GM12891 (cell line): ENCODE measurements around the gene WDHD1.
A peak's percentile ranks its signal among the peaks of the same experiment; 100 is the strongest.

Experiments used
- PAX5 ChIP-seq: IDR thresholded peaks from 2 replicates; pipeline ENCODE4 v1.6.1; 2011; ENCODE audit warnings: low read length, moderate library complexity, mild to moderate bottlenecking; ENCODE audit not compliant: insufficient read depth, severe bottlenecking
- POLR2A ChIP-seq: IDR thresholded peaks from 2 replicates; pipeline ENCODE4 v1.6.1; 2011; ENCODE audit warnings: low read depth, low read length, control low read depth
- POLR2AphosphoS5 ChIP-seq: IDR thresholded peaks from 2 replicates; pipeline ENCODE4 v1.6.1; 2011; ENCODE audit warnings: low read depth, low read length, control low read depth
- POU2F2 ChIP-seq: IDR thresholded peaks from 2 replicates; pipeline ENCODE4 v1.6.1; 2011; ENCODE audit warnings: low read depth, mild to moderate bottlenecking, control low read depth, low read length, moderate library complexity
- SPI1 ChIP-seq: IDR thresholded peaks from 2 replicates; pipeline ENCODE4 v1.6.1; 2011; ENCODE audit warnings: low read depth, low read length, control low read depth
- TAF1 ChIP-seq: IDR thresholded peaks from 2 replicates; pipeline ENCODE4 v1.6.1; 2011; ENCODE audit warnings: low read depth, low read length, control low read depth

GRCh38 chr14:54890788-54891187, 136.1 kb downstream of the WDHD1 start:
- TF ChIP-seq POLR2A (no peak), POLR2AphosphoS5 (no peak), POU2F2 (no peak), TAF1 (no peak), PAX5 (no peak), SPI1 (peak; percentile 87)
